Measurements from ENCODE around the gene SLC9C1.
A peak's percentile ranks its signal among the peaks of the same experiment; 100 is the strongest.

Gene SLC9C1

DNA sequence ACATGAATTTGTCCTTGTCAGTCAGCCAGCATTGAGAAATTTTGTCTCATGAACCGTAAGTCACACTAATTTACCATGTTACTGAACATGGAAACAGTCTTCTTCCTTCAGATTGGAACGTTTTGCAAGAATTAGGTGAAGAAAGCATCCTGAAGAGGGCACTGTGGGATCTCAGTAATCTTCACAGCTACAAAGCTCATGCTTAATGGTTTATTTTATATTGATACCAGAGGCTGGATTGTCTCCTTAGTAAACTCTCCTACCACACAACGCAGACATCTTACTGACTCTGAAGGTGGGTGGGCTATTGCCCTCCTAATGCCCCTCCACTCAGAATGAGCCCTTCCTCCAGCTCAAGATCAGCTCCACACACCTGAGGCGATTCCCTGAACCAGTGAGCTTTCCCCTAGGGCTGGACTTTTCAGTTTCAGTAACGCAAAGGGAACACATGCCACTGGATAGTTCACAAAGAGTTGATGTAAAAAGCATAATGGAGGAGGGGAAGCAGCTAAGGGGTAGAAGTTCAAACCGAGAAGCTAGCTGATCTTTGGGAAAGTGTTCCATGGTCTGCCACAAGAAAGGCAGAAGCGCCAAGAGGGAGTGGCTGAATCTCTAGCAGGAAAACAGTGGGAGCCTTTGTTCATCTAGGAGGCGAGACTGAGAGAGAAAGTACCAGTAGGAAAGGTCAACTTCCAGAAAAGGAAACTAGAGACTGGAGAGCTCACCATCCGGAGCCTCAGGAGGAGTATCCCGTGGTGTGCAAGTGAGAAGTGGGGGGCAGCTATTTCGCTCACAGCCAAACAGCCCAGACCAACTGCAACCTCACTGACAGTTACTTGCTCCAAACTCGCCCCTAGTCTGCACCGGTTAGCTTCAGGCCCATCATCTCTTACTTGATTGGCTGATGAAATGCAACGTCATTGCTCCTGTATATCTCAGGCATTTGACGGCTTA, at the start of gene SLC9C1:
TSS of gene SLC9C1 (minus strand) at position 849 of the 954 bp plus-strand sequence. CDS start 7,425 bp downstream, outside the sequence.
- DNase-seq (ENCODE audit: low read depth, low spot score): peak; percentile 75

DNA sequence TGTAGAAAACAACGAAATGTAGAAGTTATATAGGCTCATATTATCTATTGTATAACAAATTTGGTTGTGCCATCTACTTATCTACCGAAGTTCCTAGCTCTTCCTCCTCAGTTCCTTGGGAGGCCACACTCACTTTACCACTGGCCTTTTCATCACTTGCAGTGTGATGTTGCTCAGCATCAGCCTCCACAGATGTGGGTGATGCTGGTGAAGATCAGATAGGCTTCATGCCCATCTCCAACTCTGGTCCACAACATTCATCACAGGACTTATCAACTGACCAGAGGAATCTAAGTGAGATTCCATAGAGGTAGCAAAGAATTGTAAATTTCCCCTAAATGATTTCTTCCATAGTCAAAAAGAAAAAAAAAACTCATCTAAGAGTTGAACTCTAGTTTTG, 47.4 kb upstream of the SLC9C1 start:
- no peak for DNase-seq (ENCODE audit: low read depth, low spot score)

DNA sequence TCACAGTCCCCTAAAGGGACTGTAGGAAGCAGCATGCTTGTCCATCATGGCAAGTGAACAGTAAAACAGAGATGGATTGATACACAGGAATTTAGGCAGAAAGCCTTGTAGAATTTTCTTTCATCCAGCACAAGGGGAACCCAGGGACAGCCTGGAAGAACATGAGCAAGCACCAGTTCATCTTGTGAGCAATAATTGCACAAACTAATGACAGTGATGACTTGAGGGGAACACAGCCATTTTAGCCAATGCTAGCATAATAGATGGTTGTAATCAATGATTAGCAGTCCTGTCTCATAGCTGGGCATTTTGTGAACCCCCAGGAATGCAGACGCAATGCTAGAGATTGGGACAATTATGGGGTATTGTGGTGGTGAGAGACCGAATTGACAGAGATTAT, 45.6 kb upstream of the SLC9C1 start:
- no peak for DNase-seq (ENCODE audit: low read depth, low spot score)

DNA sequence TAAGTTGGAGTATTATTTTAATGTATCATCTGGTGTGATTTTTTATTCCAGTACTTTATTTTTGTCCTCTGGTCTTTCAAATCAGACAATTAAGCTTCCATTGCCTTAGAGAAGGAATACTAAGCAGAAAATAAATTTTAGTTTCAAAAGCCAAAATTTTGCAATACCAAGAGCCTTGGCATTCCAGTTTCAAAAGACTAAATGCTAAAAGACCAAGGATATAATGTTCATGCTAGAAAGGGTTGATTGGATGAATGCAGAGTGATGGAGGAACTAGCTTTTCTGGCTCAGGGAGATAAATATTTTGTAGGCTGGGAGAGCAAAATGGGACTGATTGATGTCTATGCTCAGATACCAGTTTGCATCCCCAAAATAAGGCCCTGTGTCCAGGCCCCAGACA, 45.1 kb upstream of the SLC9C1 start:
- DNase-seq (ENCODE audit: low read depth, low spot score): no peak

DNA sequence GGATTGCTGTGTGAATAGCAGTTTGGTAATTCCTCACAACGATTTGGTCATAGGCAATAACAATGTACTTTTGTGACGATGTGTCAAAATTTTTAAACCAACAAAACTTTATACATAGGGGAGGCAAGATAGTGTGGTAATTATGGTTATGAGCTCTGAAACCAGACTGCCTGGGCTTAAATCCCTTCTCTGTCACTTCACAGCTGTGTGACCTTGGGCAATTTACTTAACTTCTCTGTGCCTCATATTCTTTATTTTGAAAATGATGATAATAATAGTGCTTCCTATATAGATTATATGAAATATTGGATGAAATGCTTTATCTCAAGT, 44.7 kb upstream of the SLC9C1 start:
- DNase-seq (ENCODE audit: low read depth, low spot score): no peak

DNA sequence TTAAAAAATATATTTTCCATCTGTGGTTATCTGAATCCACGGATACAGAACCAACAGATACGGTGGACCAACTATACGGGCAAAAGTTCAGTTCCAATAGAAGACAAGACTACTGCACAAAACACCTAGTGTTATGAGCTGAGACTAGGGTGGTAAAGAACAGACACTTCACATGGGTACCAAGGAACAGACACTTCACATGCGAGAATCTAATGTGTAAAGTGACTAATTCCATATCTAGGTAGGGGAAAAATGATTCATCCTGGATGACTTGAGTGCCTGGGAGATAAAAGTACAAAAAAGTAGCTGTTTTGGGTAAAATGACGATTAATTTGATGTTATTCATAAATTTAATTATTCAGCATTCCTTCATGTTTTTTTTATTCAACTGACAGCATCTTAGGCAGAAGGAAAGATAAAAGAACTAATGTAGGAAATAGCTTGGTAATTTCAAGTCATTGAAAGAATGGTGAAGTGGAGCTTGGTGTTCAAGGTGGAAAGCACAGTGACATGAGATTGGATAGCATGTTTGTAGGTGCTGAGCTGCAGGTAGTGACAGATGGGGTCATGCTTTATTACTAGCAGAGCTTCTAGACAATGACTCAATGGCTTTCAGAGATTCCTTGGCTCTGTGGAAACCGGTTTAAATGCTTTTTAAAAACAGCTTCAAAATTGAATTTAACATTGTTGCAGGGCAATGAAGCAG, 44.2 kb upstream of the SLC9C1 start:
- no peak for DNase-seq (ENCODE audit: low read depth, low spot score)

DNA sequence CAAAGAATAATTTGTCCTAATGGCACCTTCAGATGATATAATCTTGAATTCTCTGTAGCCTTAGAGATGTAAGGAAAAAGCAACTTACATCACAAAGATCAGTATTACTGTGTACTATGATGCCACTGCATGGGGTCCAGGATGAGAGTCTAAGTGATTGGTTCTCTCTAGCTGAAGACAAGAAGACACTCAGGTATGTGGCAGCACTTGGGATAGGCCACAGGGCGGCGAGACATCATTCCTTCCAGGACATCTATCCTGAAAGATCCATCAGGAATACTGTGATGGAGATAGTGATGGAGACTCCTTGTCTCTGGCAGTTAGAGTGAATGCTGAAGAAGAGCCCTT, 41.4 kb upstream of the SLC9C1 start:
- no peak for DNase-seq (ENCODE audit: low read depth, low spot score)

DNA sequence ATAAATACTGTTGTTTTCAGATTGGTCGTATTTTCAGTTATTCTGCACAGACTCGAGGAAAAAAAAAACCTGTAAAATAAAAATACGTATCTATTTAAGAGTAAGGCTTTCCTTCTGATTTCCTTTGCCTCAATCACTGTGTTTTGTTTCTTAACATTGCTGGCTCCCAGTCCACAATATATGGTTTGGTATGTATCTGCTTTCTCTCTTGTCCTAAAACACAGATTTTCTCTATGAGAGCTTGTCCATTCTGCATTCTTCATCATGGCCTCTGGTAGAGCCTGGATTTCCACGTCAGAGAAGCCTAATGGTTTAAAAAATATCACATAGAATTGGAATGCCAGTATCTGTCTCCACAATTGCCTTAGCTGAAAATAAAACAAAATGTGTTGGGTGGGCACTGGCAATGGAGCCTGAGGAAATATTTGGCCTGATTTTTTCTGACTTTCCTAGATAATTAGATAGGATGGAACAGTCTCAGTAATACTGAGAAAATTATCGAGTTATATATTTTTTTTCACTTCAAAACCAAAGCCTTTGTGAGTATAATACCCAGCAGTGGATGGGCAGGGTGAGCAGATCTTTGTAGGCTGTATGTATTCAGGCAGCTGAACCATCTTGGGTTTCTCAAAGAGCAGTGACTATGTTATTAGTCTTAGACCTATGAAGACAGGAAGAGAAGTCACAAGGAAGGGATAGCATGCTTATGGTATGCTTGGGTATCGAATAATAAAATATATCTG, 40.8 kb upstream of the SLC9C1 start:
- no peak for DNase-seq (ENCODE audit: low read depth, low spot score)

DNA sequence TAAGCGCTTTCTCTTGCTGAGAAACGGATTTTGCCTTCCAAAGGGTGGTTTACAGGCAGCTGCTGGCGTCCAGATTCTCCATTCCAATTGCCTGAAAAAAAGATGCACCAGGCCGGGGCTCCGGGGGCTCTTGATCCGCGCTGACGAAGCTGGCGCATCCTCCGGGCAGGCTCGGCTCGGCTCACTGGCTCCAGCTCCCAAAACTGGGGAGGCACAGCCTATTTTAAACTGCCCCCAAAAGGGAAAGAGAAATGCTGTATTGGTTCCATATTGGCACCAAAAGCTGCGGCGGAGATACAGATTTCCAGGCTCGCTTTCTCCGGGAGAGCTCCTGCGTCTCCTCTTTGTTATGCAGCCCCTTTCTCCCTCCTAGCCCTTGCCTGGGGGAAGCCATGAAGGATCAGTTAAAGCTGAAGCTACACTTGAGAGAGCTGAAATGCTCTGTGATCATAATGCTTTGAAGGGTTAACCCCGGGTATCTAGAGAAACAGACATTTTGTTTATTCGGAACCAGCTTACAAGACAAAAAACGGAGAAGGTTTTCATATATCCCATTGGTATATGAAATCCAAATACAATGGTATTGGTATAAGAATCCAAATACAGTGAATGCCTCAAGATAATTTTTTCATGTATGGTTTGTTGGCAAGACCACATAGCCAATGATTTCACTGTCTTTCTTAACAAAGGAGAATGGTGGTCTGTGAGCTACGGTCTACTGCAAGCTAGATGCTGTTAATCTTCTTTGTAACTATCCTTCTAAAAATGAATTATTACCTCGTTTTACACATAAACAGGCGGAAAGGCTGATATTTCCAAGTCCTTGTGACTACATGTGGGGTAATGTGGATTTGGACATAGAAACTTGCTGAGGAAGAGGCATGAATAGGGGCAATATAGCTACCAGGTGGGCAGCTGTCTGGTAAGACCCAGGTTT, 39.6 kb upstream of the SLC9C1 start:
- DNase-seq (ENCODE audit: low read depth, low spot score): peak; percentile 81

DNA sequence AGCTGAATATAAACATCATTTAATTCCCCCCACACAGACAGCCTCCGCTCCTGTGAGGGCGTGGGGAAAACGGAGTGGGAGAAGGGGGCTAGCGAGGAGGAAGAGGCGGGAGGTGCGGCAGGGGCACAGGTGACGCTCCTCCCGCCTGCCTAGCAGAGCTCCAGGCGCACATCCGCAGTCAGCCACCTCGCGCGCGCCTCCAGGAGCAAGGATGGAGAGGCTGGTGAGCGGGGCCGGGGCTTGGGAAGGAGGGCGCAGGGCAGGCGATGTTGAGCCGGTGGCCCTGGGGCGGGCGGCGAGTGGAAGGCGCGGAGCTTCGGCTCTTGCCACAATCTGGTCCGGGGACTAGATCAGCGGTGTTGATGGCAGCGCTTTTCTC, 39.0 kb upstream of the SLC9C1 start, which contains the start of gene CD200:
TSS of gene CD200 (plus strand) at position 155 of the 379 bp plus-strand sequence. CDS start at position 212, 57 bp downstream.
- peak; percentile 87 for DNase-seq (ENCODE audit: low read depth, low spot score)

DNA sequence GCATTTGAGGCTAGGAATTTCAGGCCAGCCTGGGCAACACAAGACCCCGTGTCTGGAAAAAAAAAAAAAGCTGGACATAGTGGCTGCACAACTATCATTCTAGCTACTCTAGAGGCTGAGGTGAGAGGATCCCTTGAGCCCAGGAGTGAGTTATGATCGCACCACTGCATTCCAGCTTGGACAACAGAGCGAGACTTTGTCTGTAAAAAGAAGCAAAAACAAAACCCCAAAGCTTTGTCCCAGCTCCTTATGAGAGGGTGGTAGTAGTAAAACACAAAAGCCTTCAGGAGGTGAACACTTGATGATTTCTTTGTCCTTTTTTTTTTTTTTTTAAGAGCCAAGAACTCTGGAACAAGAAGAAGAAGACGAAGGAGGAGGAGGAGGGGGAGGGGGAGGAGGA, 37.8 kb upstream of the SLC9C1 start:
- DNase-seq (ENCODE audit: low read depth, low spot score): peak; percentile 62

DNA sequence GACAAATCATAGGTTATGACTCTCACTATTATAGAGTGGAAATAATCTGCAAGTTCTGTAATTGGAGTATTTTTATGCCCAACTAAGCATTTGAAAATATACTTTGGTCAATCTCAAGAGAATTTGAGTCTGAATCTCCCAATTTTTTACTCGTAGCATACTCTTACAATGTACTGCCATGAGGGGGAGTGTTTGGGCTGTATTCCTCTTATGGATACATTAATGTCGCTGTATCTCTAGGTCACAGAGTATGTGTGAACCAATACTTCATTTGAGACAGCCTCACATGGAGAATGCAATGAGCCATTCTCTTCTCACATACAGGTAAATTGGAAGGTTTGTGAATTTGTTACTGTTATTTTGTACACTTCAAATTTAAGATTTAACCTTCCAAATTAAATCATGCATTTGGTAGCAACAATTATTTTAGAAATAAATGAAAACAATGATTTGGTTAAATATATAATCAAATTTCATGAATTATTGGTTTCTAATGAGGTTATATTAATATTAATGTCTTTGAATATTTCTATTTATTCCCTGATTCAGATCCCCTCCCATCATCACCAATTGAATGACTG, 33.4 kb upstream of the SLC9C1 start:
- no peak for DNase-seq (ENCODE audit: low read depth, low spot score)

DNA sequence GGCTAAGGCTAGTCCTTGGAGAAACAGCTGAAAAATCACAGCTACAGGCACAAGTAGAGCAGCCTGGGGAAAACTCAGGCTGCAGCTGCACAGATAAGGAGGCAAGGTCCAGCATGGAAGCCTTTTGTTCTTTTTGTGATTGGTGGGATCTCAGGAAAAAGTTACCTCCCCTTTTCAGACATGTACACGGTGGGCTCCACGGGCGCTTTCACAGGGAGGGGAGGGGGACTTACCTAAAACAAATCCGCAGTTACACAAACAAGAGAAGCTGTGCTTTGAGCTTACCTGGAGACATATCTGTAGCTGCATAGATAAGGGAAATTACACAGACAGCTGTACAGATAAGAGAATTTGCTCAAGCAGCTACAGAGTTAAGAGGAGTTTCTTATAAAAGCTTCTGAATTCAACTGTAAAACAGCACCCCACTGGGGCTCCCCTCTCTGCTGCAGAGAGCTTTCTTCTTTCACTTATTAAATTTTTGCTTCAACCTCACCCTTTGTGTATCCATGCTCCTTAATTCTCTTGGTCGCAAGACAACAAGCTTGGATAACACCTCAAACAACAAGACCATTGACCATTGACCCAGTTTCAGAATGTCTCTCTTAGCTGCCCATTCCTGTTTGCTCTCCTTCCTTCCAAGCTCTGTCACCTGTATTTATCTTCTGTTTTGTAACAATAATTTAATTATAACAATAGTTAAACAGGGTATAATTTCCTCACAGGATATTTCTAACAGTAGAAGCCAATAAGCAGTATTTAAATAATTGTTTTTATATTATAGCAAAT, 28.0 kb upstream of the SLC9C1 start:
- peak; percentile 68 for DNase-seq (ENCODE audit: low read depth, low spot score)

DNA sequence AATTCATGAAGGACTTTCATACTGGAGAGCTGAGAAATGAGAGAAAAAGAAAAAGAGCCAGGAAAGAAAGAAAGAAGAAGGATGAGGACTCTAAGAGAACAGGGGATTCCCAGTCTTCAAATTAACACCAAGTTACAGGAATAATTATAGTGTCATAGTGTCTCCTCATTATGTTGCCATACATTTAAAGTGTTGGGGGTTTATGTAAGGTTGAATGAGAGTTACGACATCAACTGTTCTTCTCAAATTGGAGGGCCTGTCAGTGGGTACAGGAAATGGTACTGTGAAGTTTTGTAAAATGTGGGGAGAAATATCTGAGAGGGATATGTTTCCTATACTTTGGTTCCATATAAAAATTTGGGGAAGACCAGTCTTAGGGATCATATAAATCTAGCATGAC, 26.7 kb upstream of the SLC9C1 start:
- DNase-seq (ENCODE audit: low read depth, low spot score): no peak

DNA sequence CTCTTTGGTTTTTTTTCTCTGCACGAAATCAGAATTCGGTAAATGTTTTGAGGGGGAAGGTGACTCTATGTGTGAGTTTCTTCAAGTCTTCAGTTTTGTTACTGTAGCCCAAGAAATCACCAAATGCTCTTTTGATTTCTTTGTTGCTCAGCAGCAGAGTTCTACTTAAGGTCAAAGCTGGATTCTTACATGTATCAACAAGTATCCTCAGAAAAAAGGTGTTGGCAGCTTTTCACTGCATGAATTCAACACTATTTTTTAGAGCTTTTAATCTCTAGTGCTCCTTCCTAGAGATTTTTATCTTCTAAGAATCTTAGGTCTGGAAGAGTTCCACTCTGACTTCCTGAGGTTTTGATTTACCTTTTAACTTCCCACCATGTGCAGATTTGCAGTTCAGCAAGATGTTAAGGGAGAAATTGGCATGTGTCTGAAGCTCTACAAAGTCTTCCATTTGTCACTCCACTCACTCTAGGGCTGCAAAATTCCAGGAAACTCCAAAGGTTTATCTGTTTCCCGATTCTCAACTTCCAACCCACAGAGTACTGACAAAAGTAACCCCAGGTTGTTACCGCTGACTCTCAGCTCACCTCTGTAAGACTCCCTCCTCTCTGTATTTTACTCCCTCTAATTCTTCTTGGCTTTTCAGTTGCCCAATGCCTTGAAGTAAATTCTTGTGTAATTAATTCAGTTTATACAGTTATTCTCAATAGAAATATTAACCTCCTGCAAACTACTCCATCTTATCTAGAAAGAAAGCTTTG, 25.7 kb upstream of the SLC9C1 start:
- no peak for DNase-seq (ENCODE audit: low read depth, low spot score)

DNA sequence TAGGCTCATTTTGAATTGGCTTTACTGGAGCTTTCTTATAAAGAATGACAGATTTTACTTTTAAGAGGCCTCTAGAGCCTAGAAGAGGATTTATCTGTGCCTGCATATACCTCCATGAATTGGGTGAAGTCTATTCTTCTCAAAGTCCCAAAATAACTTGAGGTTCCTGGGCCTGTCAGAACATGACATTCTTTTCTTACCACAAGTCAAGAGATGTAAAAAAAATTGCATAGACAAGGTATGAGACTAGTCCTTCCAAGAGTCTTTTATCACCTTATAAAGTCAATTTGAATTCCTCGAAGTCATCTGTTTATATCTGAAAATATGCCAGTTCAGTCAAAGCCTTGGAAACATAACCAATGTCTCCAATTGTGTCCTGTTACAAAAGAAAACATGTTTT, 21.8 kb upstream of the SLC9C1 start:
- no peak for DNase-seq (ENCODE audit: low read depth, low spot score)

DNA sequence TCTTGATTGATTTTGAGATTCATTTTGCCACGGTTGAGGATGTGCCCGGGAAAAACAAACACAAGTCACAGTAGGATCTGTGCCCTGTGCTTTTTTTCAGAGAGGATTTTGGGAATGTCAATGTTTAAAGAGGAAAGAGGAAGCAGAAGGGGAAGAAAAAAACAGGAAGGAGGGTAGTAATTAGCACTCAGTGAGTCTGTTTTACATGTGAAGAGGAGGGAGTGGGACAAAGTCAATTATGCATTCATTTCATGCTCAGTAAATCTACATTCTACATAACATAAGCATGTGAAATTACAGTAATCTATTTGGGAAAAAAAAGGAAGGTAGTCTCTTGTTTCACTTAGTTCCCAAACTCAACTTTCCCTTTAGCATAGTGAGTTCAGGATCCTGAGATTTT, 20.6 kb upstream of the SLC9C1 start:
- no peak for DNase-seq (ENCODE audit: low read depth, low spot score)

DNA sequence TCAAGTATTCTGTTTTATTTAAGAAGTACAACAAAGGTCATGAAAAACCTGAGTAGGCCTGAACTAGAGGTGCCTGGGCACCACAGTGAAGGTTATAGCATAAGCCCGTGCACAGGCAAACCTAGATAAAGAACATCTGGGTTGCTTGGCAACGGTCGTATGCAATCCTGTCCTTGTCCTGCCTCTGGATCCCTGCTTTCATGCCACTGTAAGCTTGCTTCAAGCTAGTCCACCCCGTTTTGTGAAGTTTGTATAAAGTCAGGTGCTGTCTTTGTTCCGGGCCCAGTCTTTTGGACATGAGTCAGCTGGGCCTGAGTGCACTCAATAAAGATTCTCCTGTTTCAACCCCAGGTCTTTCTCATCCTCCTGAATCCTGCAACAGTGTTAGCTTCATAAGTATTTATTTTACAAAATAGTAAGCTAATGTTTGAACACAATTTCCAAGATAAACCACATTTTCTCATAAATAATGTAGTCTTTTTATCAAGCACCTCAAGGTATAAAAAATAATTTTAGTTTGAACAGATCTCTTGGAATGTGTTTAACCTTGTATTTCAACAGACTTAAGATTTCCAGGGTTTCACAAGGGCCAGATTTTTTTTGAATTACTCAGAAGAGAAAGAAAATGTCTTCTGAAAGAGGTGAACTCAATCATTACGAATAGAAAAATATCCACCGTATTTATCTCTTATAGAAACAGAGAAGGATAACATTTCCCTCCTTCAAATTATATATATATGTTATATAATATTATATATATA, 14.3 kb upstream of the SLC9C1 start:
- DNase-seq (ENCODE audit: low read depth, low spot score): peak; percentile 43

DNA sequence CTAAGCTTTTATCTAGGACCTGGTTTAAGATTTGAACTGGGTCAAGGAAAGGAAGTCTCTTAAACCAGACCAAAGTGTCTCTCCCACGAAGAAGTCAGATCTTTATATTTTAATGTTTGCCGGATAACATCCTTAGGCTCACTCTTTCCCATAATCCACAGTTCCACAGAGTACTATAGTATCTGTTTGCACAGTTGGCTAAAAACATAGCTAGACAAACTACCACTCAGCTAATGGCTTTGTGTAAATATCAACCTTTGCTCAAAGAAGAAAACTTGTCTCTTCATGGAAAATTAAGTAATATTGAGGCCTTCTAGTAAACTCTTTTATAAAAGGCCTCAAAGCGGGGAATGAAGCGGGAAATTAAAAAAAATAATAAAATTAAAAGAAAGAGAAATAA, 13.5 kb upstream of the SLC9C1 start:
- DNase-seq (ENCODE audit: low read depth, low spot score): no peak

All from ELF-1 (cell line).